ENCODE measurements around the gene NCK2. TPM values are rescaled to one million over a fixed set of nuclear protein-coding genes. Genes with fewer than 3 reads are reported as not detected.

The NCK2 gene
- total RNA-seq, 1 donor from 2014 or later: 90.0 TPM

- Histone ChIP-seq H3K4me3 (ENCODE audit: low read depth, low read length) (no peak overlapping the region), H3K27me3 (ENCODE audit: control insufficient read depth, insufficient read depth, low read length) (no peaks in the 10 kb centered on the region), H3K36me3 (ENCODE audit: control insufficient read depth, insufficient read depth, low read length) (peaks cover 15% of the 10 kb centered on the region)
- FAIRE-seq: no peak
- no peak for TF ChIP-seq CTCF (IDR thresholded peaks at IDR 0.05; ENCODE audit: insufficient read depth, low read length, severe bottlenecking)
- DNase-seq (ENCODE audit: low read depth): no peak
Measured at GRCh38 chr2:105881286-105882136, 136.8 kb downstream of the NCK2 start.

- Histone ChIP-seq H3K27me3 (ENCODE audit: control insufficient read depth, insufficient read depth, low read length) (no peaks in the 10 kb centered on the region), H3K4me3 (ENCODE audit: low read depth, low read length) (no peak overlapping the region), H3K36me3 (ENCODE audit: control insufficient read depth, insufficient read depth, low read length) (peaks cover 13% of the 10 kb centered on the region)
- TF ChIP-seq CTCF (IDR thresholded peaks at IDR 0.05; ENCODE audit: insufficient read depth, low read length, severe bottlenecking): no peak
- DNase-seq (ENCODE audit: low read depth): no peak
- FAIRE-seq: no peak
Measured at GRCh38 chr2:105882341-105882740, 137.6 kb downstream of the NCK2 start.

- H3K27me3 ChIP-seq (ENCODE audit: control insufficient read depth, insufficient read depth, low read length): no peaks in the 10 kb centered on the region
- no peak overlapping the region for H3K4me3 ChIP-seq (ENCODE audit: low read depth, low read length)
- peaks cover 13% of the 10 kb centered on the region for H3K36me3 ChIP-seq (ENCODE audit: control insufficient read depth, insufficient read depth, low read length)
- DNase-seq (ENCODE audit: low read depth) (no peak), FAIRE-seq (no peak)
- no peak for TF ChIP-seq CTCF (IDR thresholded peaks at IDR 0.05; ENCODE audit: insufficient read depth, low read length, severe bottlenecking)
Measured at GRCh38 chr2:105882920-105883435, 138.3 kb downstream of the NCK2 start.

GRCh38 chr2:105883911-105884694 lies 139.4 kb downstream of the NCK2 start:
- no peak for DNase-seq (ENCODE audit: low read depth)
- no peak for FAIRE-seq
- no peaks in the 10 kb centered on the region for H3K27me3 ChIP-seq (ENCODE audit: control insufficient read depth, insufficient read depth, low read length)
- peaks cover 12% of the 10 kb centered on the region for H3K36me3 ChIP-seq (ENCODE audit: control insufficient read depth, insufficient read depth, low read length)
- H3K4me3 ChIP-seq (ENCODE audit: low read depth, low read length): no peak overlapping the region
- no peak for TF ChIP-seq CTCF (IDR thresholded peaks at IDR 0.05; ENCODE audit: insufficient read depth, low read length, severe bottlenecking)

- Histone ChIP-seq H3K4me3 (ENCODE audit: low read depth, low read length) (no peak overlapping the region), H3K36me3 (ENCODE audit: control insufficient read depth, insufficient read depth, low read length) (peaks cover 12% of the 10 kb centered on the region), H3K27me3 (ENCODE audit: control insufficient read depth, insufficient read depth, low read length) (no peaks in the 10 kb centered on the region)
- no peak for DNase-seq (ENCODE audit: low read depth)
- FAIRE-seq: no peak
- no peak for TF ChIP-seq CTCF (IDR thresholded peaks at IDR 0.05; ENCODE audit: insufficient read depth, low read length, severe bottlenecking)
Measured at GRCh38 chr2:105885456-105885855, 140.7 kb downstream of the NCK2 start.

Data from bronchial epithelial cell (primary cell).